WTC11 (cell line): ENCODE measurements around the gene RAB3IL1. TPM values are rescaled to one million over a fixed set of nuclear protein-coding genes. Genes with fewer than 3 reads are reported as not detected.

Experiments used
- ATAC-seq: fragments of 200-7000 bp; cut with Tn5 transposase; 2 replicates; pipeline ENCODE4 v1.10.0; 2021; ENCODE audit warnings: mild to moderate bottlenecking, moderate library complexity
- CTCF ChIA-PET: fragments of 300-600 bp; sonication (Branson Sonifier 250); formaldehyde crosslinking; loops from one replicate; lab custom pipeline; 2021; ENCODE audit warnings: antibody characterized with exemption; lab: Charles Lee
- POLR2A ChIA-PET: fragments of 350-600 bp; sonication (Branson Sonifier 250); formaldehyde crosslinking; loops from one replicate; lab custom pipeline; 2021; ENCODE audit warnings: antibody characterized with exemption; lab: Charles Lee
- DNase-seq: peaks from one replicate; pipeline ENCODE4 v3.0.0; 2021; ENCODE audit warnings: low spot score
- H3K27ac Mint-ChIP-seq: 2 replicates; pipeline ENCODE4 v1.8.0; 2021; ENCODE audit warnings: mixed read lengths
- H3K27me3 Mint-ChIP-seq: 2 replicates; pipeline ENCODE4 v1.8.0; 2021; ENCODE audit warnings: low read depth, mild to moderate bottlenecking, moderate library complexity, mixed read lengths
- H3K36me3 Mint-ChIP-seq: 2 replicates; pipeline ENCODE4 v1.8.0; 2021; ENCODE audit warnings: mixed read lengths
- H3K4me1 Mint-ChIP-seq: 2 replicates; pipeline ENCODE4 v1.8.0; 2022; ENCODE audit warnings: mixed read lengths
- H3K4me3 Mint-ChIP-seq: 2 replicates; pipeline ENCODE4 v1.8.0; 2021; ENCODE audit warnings: mild to moderate bottlenecking, moderate library complexity, mixed read lengths
- H3K9me3 Mint-ChIP-seq: 2 replicates; pipeline ENCODE4 v1.8.0; 2021; ENCODE audit warnings: mixed read lengths
- ATF6 ChIP-seq: sonication (generic); formaldehyde crosslinking; IDR thresholded peaks from 2 replicates; pipeline ENCODE4 v1.8.1; 2023; ENCODE audit warnings: mild to moderate bottlenecking, missing genetic modification reagents
- CBFB ChIP-seq: sonication (generic); formaldehyde crosslinking; IDR thresholded peaks from 2 replicates; pipeline ENCODE4 v1.8.1; 2022; ENCODE audit warnings: mild to moderate bottlenecking, low read depth, missing genetic modification reagents
- E2F4 ChIP-seq: sonication (generic); formaldehyde crosslinking; IDR thresholded peaks from 2 replicates; pipeline ENCODE4 v1.8.1; 2022; ENCODE audit warnings: low read depth, mild to moderate bottlenecking, moderate library complexity, missing genetic modification reagents, borderline replicate concordance
- ESRRA ChIP-seq: sonication (generic); formaldehyde crosslinking; IDR thresholded peaks from 2 replicates; pipeline ENCODE4 v1.8.1; 2022; ENCODE audit warnings: mild to moderate bottlenecking, missing genetic modification reagents, borderline replicate concordance
- MYBL2 ChIP-seq: sonication (generic); formaldehyde crosslinking; IDR thresholded peaks from 2 replicates; pipeline ENCODE4 v1.8.1; 2023; ENCODE audit warnings: mild to moderate bottlenecking, moderate library complexity, missing genetic modification reagents
- NFATC4 ChIP-seq: fragments of 250-450 bp; sonication (Bioruptor Pico); IDR thresholded peaks from 2 replicates; pipeline ENCODE4 v1.9.0; 2021; ENCODE audit warnings: mild to moderate bottlenecking
- NR1H2 ChIP-seq: sonication (generic); formaldehyde crosslinking; IDR thresholded peaks from 2 replicates; pipeline ENCODE4 v1.9.0; 2021; ENCODE audit warnings: mild to moderate bottlenecking, moderate library complexity, missing genetic modification reagents
- OVOL2 ChIP-seq: fragments of 250-450 bp; sonication (Bioruptor Pico); IDR thresholded peaks from 2 replicates; pipeline ENCODE4 v1.9.0; 2021; ENCODE audit warnings: mild to moderate bottlenecking, borderline replicate concordance
- TCF7 ChIP-seq: sonication (generic); formaldehyde crosslinking; IDR thresholded peaks from 2 replicates; pipeline ENCODE4 v1.8.0; 2022; ENCODE audit warnings: mild to moderate bottlenecking, low read depth, missing genetic modification reagents, moderate library complexity
- TEAD1 ChIP-seq: sonication (generic); formaldehyde crosslinking; IDR thresholded peaks from 2 replicates; pipeline ENCODE4 v1.8.0; 2022; ENCODE audit warnings: mild to moderate bottlenecking, missing genetic modification reagents
- TEAD4 ChIP-seq: sonication (generic); formaldehyde crosslinking; IDR thresholded peaks from 2 replicates; pipeline ENCODE4 v1.8.0; 2022; ENCODE audit warnings: mild to moderate bottlenecking, missing genetic modification reagents
- TP53 ChIP-seq: sonication (generic); formaldehyde crosslinking; IDR thresholded peaks from 2 replicates; pipeline ENCODE4 v1.8.1; 2023; ENCODE audit warnings: mild to moderate bottlenecking, missing genetic modification reagents
- ZBTB21 ChIP-seq: sonication (generic); formaldehyde crosslinking; IDR thresholded peaks from 2 replicates; pipeline ENCODE4 v1.8.1; 2023; ENCODE audit warnings: mild to moderate bottlenecking, missing genetic modification reagents, borderline replicate concordance
- ZBTB43 ChIP-seq: sonication (generic); formaldehyde crosslinking; IDR thresholded peaks from 2 replicates; pipeline ENCODE4 v1.8.1; 2023; ENCODE audit warnings: mild to moderate bottlenecking, missing genetic modification reagents
- ZMAT4 ChIP-seq: fragments of 250-450 bp; sonication (Bioruptor Pico); IDR thresholded peaks from 2 replicates; pipeline ENCODE4 v1.9.0; 2021; ENCODE audit warnings: mild to moderate bottlenecking
- ZNF121 ChIP-seq: sonication (generic); formaldehyde crosslinking; IDR thresholded peaks from 2 replicates; pipeline ENCODE4 v1.8.0; 2023; ENCODE audit warnings: missing genetic modification reagents
- ZNF138 ChIP-seq: sonication (generic); formaldehyde crosslinking; conservative IDR thresholded peaks from 2 replicates; pipeline ENCODE4 v1.8.1; 2022; ENCODE audit warnings: mild to moderate bottlenecking, moderate library complexity, missing genetic modification reagents
- ZNF219 ChIP-seq: sonication (generic); formaldehyde crosslinking; IDR thresholded peaks from 2 replicates; pipeline ENCODE4 v1.8.0; 2023; ENCODE audit warnings: missing genetic modification reagents, mild to moderate bottlenecking, borderline replicate concordance
- total RNA-seq: library from RNA; stranded (reverse); gene quantifications from 3 replicates; pipeline ENCODE4 v1.2.3, GENCODE V29; 2021
- TF ChIP-seq, protein P1 (sequence below): sonication (generic); formaldehyde crosslinking; IDR thresholded peaks from 2 replicates; pipeline ENCODE4 v1.8.1; 2022; ENCODE audit warnings: mild to moderate bottlenecking, moderate library complexity, missing genetic modification reagents
- TF ChIP-seq, protein P2 (sequence below): sonication (generic); formaldehyde crosslinking; IDR thresholded peaks from 2 replicates; pipeline ENCODE4 v1.8.0; 2022; ENCODE audit warnings: mild to moderate bottlenecking, missing genetic modification reagents
- TF ChIP-seq, protein P3 (sequence below): sonication (generic); formaldehyde crosslinking; IDR thresholded peaks from 2 replicates; pipeline ENCODE4 v1.8.1; 2022; ENCODE audit warnings: missing genetic modification reagents, borderline replicate concordance

Gene RAB3IL1
- total RNA-seq, 1 experiment from 2014 or later = 7.2 TPM

GRCh38 chr11:61863548-61864081 lies 53.8 kb downstream of the RAB3IL1 start (continued):
- TF ChIP-seq ZNF121 (CRISPR knock-in tag) (no peak), TP53 (CRISPR knock-in tag) (no peak), MYBL2 (CRISPR knock-in tag) (no peak), OVOL2 (CRISPR knock-in tag) (no peak), ZBTB21 (CRISPR knock-in tag) (no peak), ZNF219 (CRISPR knock-in tag) (no peak)
- TF ChIP-seq, protein P1, sequence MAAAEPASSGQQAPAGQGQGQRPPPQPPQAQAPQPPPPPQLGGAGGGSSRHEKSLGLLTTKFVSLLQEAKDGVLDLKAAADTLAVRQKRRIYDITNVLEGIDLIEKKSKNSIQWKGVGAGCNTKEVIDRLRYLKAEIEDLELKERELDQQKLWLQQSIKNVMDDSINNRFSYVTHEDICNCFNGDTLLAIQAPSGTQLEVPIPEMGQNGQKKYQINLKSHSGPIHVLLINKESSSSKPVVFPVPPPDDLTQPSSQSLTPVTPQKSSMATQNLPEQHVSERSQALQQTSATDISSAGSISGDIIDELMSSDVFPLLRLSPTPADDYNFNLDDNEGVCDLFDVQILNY (CRISPR knock-in tag) = no peak
- TF ChIP-seq, protein P2, sequence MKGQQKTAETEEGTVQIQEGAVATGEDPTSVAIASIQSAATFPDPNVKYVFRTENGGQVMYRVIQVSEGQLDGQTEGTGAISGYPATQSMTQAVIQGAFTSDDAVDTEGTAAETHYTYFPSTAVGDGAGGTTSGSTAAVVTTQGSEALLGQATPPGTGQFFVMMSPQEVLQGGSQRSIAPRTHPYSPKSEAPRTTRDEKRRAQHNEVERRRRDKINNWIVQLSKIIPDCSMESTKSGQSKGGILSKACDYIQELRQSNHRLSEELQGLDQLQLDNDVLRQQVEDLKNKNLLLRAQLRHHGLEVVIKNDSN (CRISPR knock-in tag) = no peak
- TF ChIP-seq, all 79 proteins: peak for 0

- peaks cover 61% of the 10 kb centered on the region for H3K36me3 Mint-ChIP-seq
These were observed 54.4 kb downstream of the RAB3IL1 start for GRCh38 chr11:61862714-61863547.

More at GRCh38 chr11:61862714-61863547, 54.4 kb downstream of the RAB3IL1 start:
- ChIA-PET CTCF (interaction anchor here (1.0 to 1.2 kb wide), 2 partner anchors 66 to 219 kb away, joined by 3 to 4 read pairs; no protein-coding TSS in a partner anchor), POLR2A (no interaction called here)
- H3K27me3 Mint-ChIP-seq = no peaks in the 10 kb centered on the region
- H3K27ac Mint-ChIP-seq = no peak overlapping the region
- no peaks in the 10 kb centered on the region for H3K9me3 Mint-ChIP-seq
- no peak for TF ChIP-seq TCF7 (CRISPR knock-in tag)
- no peak for TF ChIP-seq ZMAT4
- no peak for TF ChIP-seq CBFB (CRISPR knock-in tag)
- no peak for TF ChIP-seq MYBL2 (CRISPR knock-in tag)
- TF ChIP-seq, protein P1 (CRISPR knock-in tag) = no peak
- no peak for TF ChIP-seq ZNF138 (CRISPR knock-in tag)
- TF ChIP-seq ESRRA (CRISPR knock-in tag) = no peak
- TF ChIP-seq NR1H2 (CRISPR knock-in tag) = no peak
- TF ChIP-seq TEAD4 (CRISPR knock-in tag) = no peak
- TF ChIP-seq TEAD1 (CRISPR knock-in tag) = no peak
- no peak for TF ChIP-seq E2F4
- TF ChIP-seq, protein P3, sequence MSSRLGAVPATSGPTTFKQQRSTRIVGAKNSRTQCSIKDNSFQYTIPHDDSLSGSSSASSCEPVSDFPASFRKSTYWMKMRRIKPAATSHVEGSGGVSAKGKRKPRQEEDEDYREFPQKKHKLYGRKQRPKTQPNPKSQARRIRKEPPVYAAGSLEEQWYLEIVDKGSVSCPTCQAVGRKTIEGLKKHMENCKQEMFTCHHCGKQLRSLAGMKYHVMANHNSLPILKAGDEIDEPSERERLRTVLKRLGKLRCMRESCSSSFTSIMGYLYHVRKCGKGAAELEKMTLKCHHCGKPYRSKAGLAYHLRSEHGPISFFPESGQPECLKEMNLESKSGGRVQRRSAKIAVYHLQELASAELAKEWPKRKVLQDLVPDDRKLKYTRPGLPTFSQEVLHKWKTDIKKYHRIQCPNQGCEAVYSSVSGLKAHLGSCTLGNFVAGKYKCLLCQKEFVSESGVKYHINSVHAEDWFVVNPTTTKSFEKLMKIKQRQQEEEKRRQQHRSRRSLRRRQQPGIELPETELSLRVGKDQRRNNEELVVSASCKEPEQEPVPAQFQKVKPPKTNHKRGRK (CRISPR knock-in tag) = no peak
- TF ChIP-seq ATF6 (CRISPR knock-in tag) = no peak
- TF ChIP-seq NFATC4 (CRISPR knock-in tag) = no peak
- TF ChIP-seq ZBTB43 (CRISPR knock-in tag) = no peak
- ATAC-seq (no peak), DNase-seq (no peak)
- no peak overlapping the region for H3K4me3 Mint-ChIP-seq
- H3K4me1 Mint-ChIP-seq = peaks cover 4% of the 10 kb centered on the region; the same call in 1 of the 2 replicates
